ENCODE results near the gene TXNDC16.

DNA sequence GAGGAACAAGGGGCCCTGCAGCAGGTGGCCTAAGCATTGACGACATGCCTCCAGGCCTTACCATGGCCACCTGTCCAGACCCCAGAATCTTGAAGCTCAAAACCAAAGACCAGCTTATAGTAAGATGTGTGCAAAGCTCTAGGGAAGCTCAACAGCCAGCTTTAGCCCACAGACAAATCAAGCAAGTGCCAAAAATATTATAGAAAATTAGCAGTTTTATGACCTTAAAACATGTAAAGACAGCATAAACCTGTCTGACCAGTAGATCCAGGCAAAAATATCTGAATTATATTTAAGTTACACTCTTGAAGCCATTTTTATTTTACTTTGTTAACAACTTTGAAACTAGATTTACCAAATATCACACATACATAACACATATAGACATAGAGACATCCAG, 90.6 kb downstream of the TXNDC16 start:
- no peak for TF ChIP-seq CTCF (IDR thresholded peaks at IDR 0.05)
- no peak for TF ChIP-seq POLR2A (IDR thresholded peaks at IDR 0.05)
- TF ChIP-seq POLR2AphosphoS5 (IDR thresholded peaks at IDR 0.05) = no peak

Data from stomach (tissue), 4 donors.